ENCODE data around the gene OR4L1.

Gene OR4L1

DNA sequence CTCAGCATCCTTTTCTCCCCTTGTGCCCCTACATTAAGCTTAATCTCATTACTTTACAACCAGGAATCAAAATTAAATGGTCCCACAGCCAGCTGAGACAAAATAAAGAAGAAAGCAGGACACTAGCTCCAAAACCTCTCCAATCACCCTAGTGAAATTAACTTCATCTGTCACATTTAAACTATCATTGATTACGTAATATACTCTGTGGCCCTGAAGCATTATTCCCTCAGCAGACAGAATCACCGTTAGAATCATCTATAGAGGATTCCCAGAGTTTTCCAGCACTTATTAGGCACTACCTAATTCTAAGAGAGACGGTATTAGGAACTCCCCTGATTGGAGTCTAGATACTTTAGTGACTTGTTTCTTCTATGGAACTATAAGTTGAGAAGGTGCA, 50.6 kb downstream of the OR4L1 start, which contains the start of gene OR4K17:
Gene OR4K17, plus strand, starts transcription at position 302 of the 400 bp plus-strand sequence. CDS start 6,761 bp downstream, outside the sequence.
- Histone ChIP-seq H3K9me3 (ENCODE audit: control insufficient read depth, insufficient read depth, low read length) (peaks cover 2% of the 10 kb centered on the region), H3K27ac (ENCODE audit: low read length) (no peak within 1 kb of the TSS), H3K4me1 (ENCODE audit: control insufficient read depth, insufficient read depth, low read length) (no peaks in the 10 kb centered on the region), H3K27me3 (ENCODE audit: control insufficient read depth, insufficient read depth, low read length) (no peaks in the 10 kb centered on the region), H3K4me3 (ENCODE audit: low read length) (no peak within 1 kb of the TSS), H3K36me3 (ENCODE audit: control insufficient read depth, insufficient read depth, low read length) (no peaks in the 10 kb centered on the region)
- whole genome bisulfite sequencing (ENCODE audit: insufficient coverage, insufficient read length): no CpG with 5 or more reads among the region's 3 CpGs
- no peak for DNase-seq (ENCODE audit: low read depth, low spot score)
